AG04449 (cell line): ENCODE results near the gene SENP8.

Experiments used
- CTCF ChIA-PET: fragments of 350-600 bp; formaldehyde crosslinking; extraction: SDS; loops from one replicate; lab custom pipeline; 2021; ENCODE audit warnings: antibody characterized with exemption; lab: Yijun Ruan, JAX
- POLR2A ChIA-PET: fragments of 400-600, 350-600 bp; formaldehyde crosslinking; extraction: SDS; loops from one replicate; lab custom pipeline; 2020; ENCODE audit warnings: antibody characterized with exemption, inconsistent platforms; lab: Yijun Ruan, JAX
- DNase-seq: peaks from one replicate; pipeline ENCODE4 v3.0.0-alpha.2; 2010; ENCODE audit warnings: low read depth, low spot score
- H3K4me3 ChIP-seq: 2 replicates; pipeline ENCODE4 v1.5.1; 2011; ENCODE audit warnings: low read depth, mild to moderate bottlenecking, control low read depth, low read length
- TF ChIP-seq, protein P1 (sequence below): IDR thresholded peaks from one replicate; pipeline ENCODE4 v1.5.1; 2011; ENCODE audit warnings: mild to moderate bottlenecking, moderate library complexity, low read length, control low read depth, inconsistent platforms; ENCODE audit not compliant: insufficient read depth; ENCODE audit errors: missing control alignments

Gene SENP8

GRCh38 chr15:72173864-72174550 is 55.8 kb downstream of the SENP8 start:
- TF ChIP-seq, protein P1, sequence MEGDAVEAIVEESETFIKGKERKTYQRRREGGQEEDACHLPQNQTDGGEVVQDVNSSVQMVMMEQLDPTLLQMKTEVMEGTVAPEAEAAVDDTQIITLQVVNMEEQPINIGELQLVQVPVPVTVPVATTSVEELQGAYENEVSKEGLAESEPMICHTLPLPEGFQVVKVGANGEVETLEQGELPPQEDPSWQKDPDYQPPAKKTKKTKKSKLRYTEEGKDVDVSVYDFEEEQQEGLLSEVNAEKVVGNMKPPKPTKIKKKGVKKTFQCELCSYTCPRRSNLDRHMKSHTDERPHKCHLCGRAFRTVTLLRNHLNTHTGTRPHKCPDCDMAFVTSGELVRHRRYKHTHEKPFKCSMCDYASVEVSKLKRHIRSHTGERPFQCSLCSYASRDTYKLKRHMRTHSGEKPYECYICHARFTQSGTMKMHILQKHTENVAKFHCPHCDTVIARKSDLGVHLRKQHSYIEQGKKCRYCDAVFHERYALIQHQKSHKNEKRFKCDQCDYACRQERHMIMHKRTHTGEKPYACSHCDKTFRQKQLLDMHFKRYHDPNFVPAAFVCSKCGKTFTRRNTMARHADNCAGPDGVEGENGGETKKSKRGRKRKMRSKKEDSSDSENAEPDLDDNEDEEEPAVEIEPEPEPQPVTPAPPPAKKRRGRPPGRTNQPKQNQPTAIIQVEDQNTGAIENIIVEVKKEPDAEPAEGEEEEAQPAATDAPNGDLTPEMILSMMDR, result no peak
- no peak overlapping the region for H3K4me3 ChIP-seq
- ChIA-PET POLR2A (no interaction called here), CTCF (interaction anchor here (1.1 kb wide), 1 partner anchor 18 kb away, joined by 3 read pairs; no protein-coding TSS in a partner anchor)
- no peak for DNase-seq

- no peak for DNase-seq
- TF ChIP-seq, protein P1, result no peak
- CTCF ChIA-PET, result no interaction called here
- POLR2A ChIA-PET, result no interaction called here
- no peak overlapping the region for H3K4me3 ChIP-seq
Measured at GRCh38 chr15:72174551-72175165, 56.5 kb downstream of the SENP8 start.

DNA sequence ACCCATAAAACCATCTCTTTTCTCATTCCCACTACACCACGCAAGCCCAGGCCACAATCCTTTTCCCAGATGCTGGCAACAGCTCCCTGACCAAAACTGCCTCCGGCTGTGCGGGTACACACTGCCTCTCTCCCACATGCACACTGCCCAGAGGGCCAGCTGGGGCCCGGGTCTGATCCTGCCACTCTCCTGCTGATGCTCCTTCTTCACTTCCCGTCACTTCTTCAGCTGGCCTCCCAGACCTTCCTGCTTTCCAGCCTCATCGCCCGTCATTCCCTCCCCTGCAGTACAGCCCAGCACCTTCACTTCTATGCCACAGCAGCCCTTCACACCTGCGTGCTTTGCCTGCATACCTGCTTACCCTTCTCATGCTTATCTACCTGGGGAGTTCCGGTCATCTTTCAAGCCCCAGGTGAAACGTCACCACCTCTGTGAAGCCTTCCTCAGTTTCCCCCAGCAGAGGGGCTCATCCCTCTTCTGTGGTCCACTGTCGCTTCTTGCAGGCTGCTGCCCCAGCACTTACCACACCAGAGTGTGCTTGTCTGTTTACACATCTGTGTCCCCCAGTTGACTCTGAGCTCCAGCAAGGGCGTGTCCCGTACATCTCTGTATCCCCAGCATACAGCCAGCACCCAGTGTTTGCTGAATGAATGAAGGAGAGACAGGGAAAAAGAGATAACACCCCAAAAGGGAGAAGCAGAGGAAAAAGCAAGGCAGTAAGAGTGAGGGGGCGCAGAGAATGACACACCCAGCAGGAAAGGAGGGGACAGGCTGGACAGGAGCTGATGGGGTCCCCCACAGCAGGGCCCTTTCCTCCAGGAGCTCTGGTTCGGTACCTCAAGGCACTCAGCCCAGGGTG is 57.2 kb downstream of the SENP8 start:
- TF ChIP-seq, protein P1, result no peak
- CTCF ChIA-PET, result no interaction called here
- no peak for DNase-seq
- POLR2A ChIA-PET, result no interaction called here
- no peak overlapping the region for H3K4me3 ChIP-seq

DNA sequence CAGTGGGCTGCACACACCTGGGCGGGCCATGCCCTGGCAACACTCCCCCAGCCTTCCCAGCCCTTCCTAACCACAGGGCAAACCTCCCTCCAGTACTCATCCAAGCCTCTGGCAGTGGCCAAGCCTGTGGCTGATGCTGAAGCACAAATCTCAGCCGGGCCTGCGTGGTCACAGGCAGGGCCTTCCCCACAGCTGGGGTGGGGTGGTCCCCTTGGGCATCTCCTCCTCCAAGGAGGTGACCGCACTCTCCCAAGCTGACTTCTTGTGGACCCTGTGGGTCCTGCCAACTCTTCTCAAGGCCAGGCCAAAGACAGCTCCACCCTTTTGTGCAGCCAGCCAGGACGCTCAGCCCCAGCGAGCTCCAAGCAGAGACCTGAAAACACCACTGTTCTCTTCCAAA is 58.0 kb downstream of the SENP8 start:
- TF ChIP-seq, protein P1, result no peak
- DNase-seq, result no peak
- POLR2A ChIA-PET, result no interaction called here
- CTCF ChIA-PET, result interaction anchor here (1.5 kb wide), 1 partner anchor 10 kb away, joined by 4 read pairs; no protein-coding TSS in a partner anchor
- no peak overlapping the region for H3K4me3 ChIP-seq

- no peak overlapping the region for H3K4me3 ChIP-seq
- DNase-seq, result no peak
- TF ChIP-seq, protein P1, result no peak
- POLR2A ChIA-PET, result no interaction called here
- CTCF ChIA-PET, result interaction anchor here (1.5 kb wide), 1 partner anchor 10 kb away, joined by 4 read pairs; no protein-coding TSS in a partner anchor
Measured at GRCh38 chr15:72176743-72177142, 58.5 kb downstream of the SENP8 start.
